HepG2 (cell line): ENCODE data around the gene TMC4. TPM values are rescaled to one million over a fixed set of nuclear protein-coding genes. Genes with fewer than 3 reads are reported as not detected.

ENCODE experiments used
- ATAC-seq: fragments of 200-7000 bp; cut with Tn5 transposase; 3 replicates; pipeline ENCODE4 v1.9.1; 2020; ENCODE audit warnings: mild to moderate bottlenecking, moderate library complexity
- BruUV-seq: library from RNA; stranded (reverse); fragments of 400-500 nt; replicated peaks from 2 replicates; lab custom pipeline; 2021; lab: Mats Ljungman, UMichigan
- CTCF ChIA-PET: fragments of 300-600 bp; formaldehyde crosslinking; extraction: SDS; loops from one replicate; lab custom pipeline; 2021; ENCODE audit warnings: low total read pairs, inconsistent platforms, low intra/inter-chr PET ratio; lab: Yijun Ruan, JAX
- POLR2A ChIA-PET: fragments of 350-600 bp; sonication (Branson Sonifier 250); formaldehyde crosslinking; loops from one replicate; lab custom pipeline; 2020; ENCODE audit warnings: antibody characterized with exemption, inconsistent platforms; lab: Yijun Ruan, JAX
- DNase-seq: peaks from one replicate; pipeline ENCODE4 v3.0.0-alpha.2; 2015; ENCODE audit warnings: low spot score
- FAIRE-seq: peaks from 3 replicates; lab custom pipeline; 2011; peaks lifted over from hg19 to GRCh38; lab: Jason Lieb, UNC
- H2AFZ ChIP-seq: one replicate; pipeline ENCODE4 v1.6.1; 2011; ENCODE audit warnings: low read length, inconsistent platforms
- H3K27ac ChIP-seq: fragments of 300-600 bp; 3 replicates; pipeline ENCODE4 v1.8.0; 2011; ENCODE audit warnings: mixed run types, mild to moderate bottlenecking, mixed read lengths, low read length, inconsistent platforms; ENCODE audit not compliant: insufficient read depth; ENCODE audit errors: extremely low read length
- H3K27me3 ChIP-seq, 2 experiments: fragments of 200-600 bp in 1 of 2; 2 replicates in 1 of 2; 3 replicates in 1 of 2; pipeline versions ENCODE4 v1.6.0 to v1.8.0; 2011; ENCODE audit warnings: low read length in 2 of 2, mild to moderate bottlenecking in 2 of 2, moderate library complexity in 2 of 2, inconsistent platforms in 1 of 2; ENCODE audit not compliant: insufficient read depth in 2 of 2, control insufficient read depth in 1 of 2
- H3K36me3 ChIP-seq, 2 experiments: fragments of 200-600 bp in 1 of 2; replicated peaks in 1 of 2; 2 replicates in 1 of 2; 3 replicates in 1 of 2; pipeline versions ENCODE4 v1.5.1 to v1.8.0; 2011; ENCODE audit warnings: low read length in 2 of 2, inconsistent platforms in 1 of 2; ENCODE audit not compliant: insufficient read depth in 2 of 2, control insufficient read depth in 1 of 2
- H3K4me1 ChIP-seq: 2 replicates; pipeline ENCODE4 v1.5.1; 2012; ENCODE audit warnings: low read length, inconsistent platforms; ENCODE audit not compliant: insufficient read depth
- H3K4me2 ChIP-seq: 2 replicates; pipeline ENCODE4 v1.6.0; 2011; ENCODE audit warnings: low read depth, low read length, inconsistent platforms
- H3K4me3 ChIP-seq, 3 experiments: fragments of 200-600 bp in 1 of 3; sonication (generic), shearing (Covaris generic) in 1 of 3; replicated peaks in 1 of 3; 2 replicates each; pipeline ENCODE4 v1.5.1; 2011 to 2016; ENCODE audit warnings: low read length in 3 of 3, inconsistent platforms in 2 of 3, low read depth in 2 of 3, mild to moderate bottlenecking in 2 of 3, control low read depth in 1 of 3, mixed read lengths in 1 of 3; ENCODE audit not compliant: insufficient read depth in 1 of 3
- H3K79me2 ChIP-seq: one replicate; pipeline ENCODE4 v1.6.1; 2011; ENCODE audit warnings: low read length, inconsistent platforms; ENCODE audit not compliant: insufficient read depth
- H3K9ac ChIP-seq: 2 replicates; pipeline ENCODE4 v1.6.0; 2011; ENCODE audit warnings: mild to moderate bottlenecking, low read depth, low read length, inconsistent platforms; ENCODE audit not compliant: insufficient read depth
- H3K9me3 ChIP-seq: 2 replicates; pipeline ENCODE4 v1.5.1; 2012; ENCODE audit warnings: mild to moderate bottlenecking, low read length
- H4K20me1 ChIP-seq: 2 replicates; pipeline ENCODE4 v1.6.0; 2011; ENCODE audit warnings: inconsistent platforms, mild to moderate bottlenecking, low read length, moderate library complexity; ENCODE audit not compliant: insufficient read depth
- CCAR2 ChIP-seq: fragments of 200-400 bp; formaldehyde crosslinking; optimal IDR thresholded peaks from 2 replicates; pipeline ENCODE3; 2018; ENCODE audit warnings: low read depth, mild to moderate bottlenecking, low read length, moderate library complexity
- CENPX ChIP-seq: sonication (generic); formaldehyde crosslinking; IDR thresholded peaks from 2 replicates; pipeline ENCODE4 v1.9.0; 2021; ENCODE audit warnings: mild to moderate bottlenecking, missing genetic modification reagents, moderate library complexity
- DR1 ChIP-seq: sonication (generic); formaldehyde crosslinking; IDR thresholded peaks from 2 replicates; pipeline ENCODE4 v1.8.0; 2021; ENCODE audit warnings: mild to moderate bottlenecking, missing genetic modification reagents, inconsistent platforms
- MEF2D ChIP-seq: sonication (generic); formaldehyde crosslinking; IDR thresholded peaks from 2 replicates; pipeline ENCODE4 v1.5.1; 2020; ENCODE audit warnings: mild to moderate bottlenecking, missing genetic modification reagents
- MYC ChIP-seq: sonication (generic); formaldehyde crosslinking; IDR thresholded peaks from 2 replicates; pipeline ENCODE4 v1.9.0; 2021; ENCODE audit warnings: missing genetic modification reagents, borderline replicate concordance
- NFYC ChIP-seq: IDR thresholded peaks from 2 replicates; pipeline ENCODE4 v1.6.1; 2016; ENCODE audit warnings: missing genetic modification reagents, missing compliant biosample characterization
- SMAD1 ChIP-seq: sonication (generic); formaldehyde crosslinking; IDR thresholded peaks from 2 replicates; pipeline ENCODE4 v1.4.0; 2020; ENCODE audit warnings: missing genetic modification reagents, low read depth, mild to moderate bottlenecking, borderline replicate concordance
- TCF12 ChIP-seq, 2 experiments: fragments of 450-650 bp in 1 of 2; sonication (generic) in 1 of 2; formaldehyde crosslinking in 1 of 2; IDR thresholded peaks; 2 replicates each; pipeline versions ENCODE4 v1.6.1 to v1.8.0; 2017 to 2022; ENCODE audit warnings: antibody characterized with exemption in 1 of 2, mild to moderate bottlenecking in 1 of 2, missing genetic modification reagents in 1 of 2, moderate library complexity in 1 of 2
- TEF ChIP-seq: sonication (generic); formaldehyde crosslinking; IDR thresholded peaks from 2 replicates; pipeline ENCODE4 v1.5.0; 2020; ENCODE audit warnings: missing genetic modification reagents
- ZKSCAN5 ChIP-seq: sonication (generic); formaldehyde crosslinking; IDR thresholded peaks from 2 replicates; pipeline ENCODE4 v1.5.1; 2020; ENCODE audit warnings: mild to moderate bottlenecking, missing genetic modification reagents
- ZMYM4 ChIP-seq: sonication (generic); formaldehyde crosslinking; IDR thresholded peaks from 2 replicates; pipeline ENCODE4 v1.8.1; 2023; ENCODE audit warnings: mild to moderate bottlenecking, missing genetic modification reagents
- ZNF235 ChIP-seq: sonication (generic); formaldehyde crosslinking; IDR thresholded peaks from 2 replicates; pipeline ENCODE4 v1.8.1; 2023; ENCODE audit warnings: mild to moderate bottlenecking, missing genetic modification reagents, borderline replicate concordance
- ZNF430 ChIP-seq: sonication (generic); formaldehyde crosslinking; IDR thresholded peaks from 2 replicates; pipeline ENCODE4 v1.9.0; 2021; ENCODE audit warnings: mild to moderate bottlenecking, missing genetic modification reagents
- ZNF446 ChIP-seq: sonication (generic); formaldehyde crosslinking; IDR thresholded peaks from 2 replicates; pipeline ENCODE4 v1.5.0; 2020; ENCODE audit warnings: mild to moderate bottlenecking, missing genetic modification reagents
- ZSCAN22 ChIP-seq: sonication (generic); formaldehyde crosslinking; IDR thresholded peaks from 2 replicates; pipeline ENCODE4 v1.4.0; 2020; ENCODE audit warnings: mild to moderate bottlenecking, missing genetic modification reagents
- ZSCAN31 ChIP-seq: sonication (generic); formaldehyde crosslinking; IDR thresholded peaks from 2 replicates; pipeline ENCODE4 v1.5.0; 2020; ENCODE audit warnings: low read depth, mild to moderate bottlenecking, missing genetic modification reagents
- WGBS: methylation state at CpG from one replicate; pipeline ENCODE4 v1.1.6; 2017; ENCODE audit warnings: low lambda C conversion rate; 5-methylcytosine and 5-hydroxymethylcytosine counted together
- in situ Hi-C: cut with HindIII; loops from 2 replicates; pipeline ENCODE4 v1.10.0; 2017; ENCODE audit warnings: low pct_unique_long_range_greater_than_20kb; ENCODE audit not compliant: extremely low pct_ligation_motif_present
- intact Hi-C: fragments of 100-400 bp; cut with micrococcal nuclease; formaldehyde crosslinking; loops from one replicate; pipeline ENCODE4 v1.10.0; 2022; ENCODE audit not compliant: unreplicated experiment
- polyA plus RNA-seq, 8 experiments: library from polyadenylated mRNA; depleted of rRNA in 3 of 8; stranded (reverse) in 7 of 8; unstranded in 1 of 8; fragments of >200 nt; fragmentation: Illumina TruSeq in 4 of 8; extraction: Trizol in 4 of 8; gene quantifications; 2 replicates each; pipeline versions ENCODE4 v1.2.1 to v1.2.3, GENCODE V29; 2011 to 2016; ENCODE audit warnings: low read depth in 4 of 8, missing spikeins in 1 of 8, mixed read lengths in 1 of 8; ENCODE audit not compliant: insufficient read depth in 1 of 8
- total RNA-seq, 5 experiments: library from RNA; depleted of rRNA; stranded (reverse); fragments of >200 nt; fragmentation: Illumina TruSeq; extraction: Trizol; gene quantifications; 2 replicates each; pipeline ENCODE4 v1.2.3, GENCODE V29; 2016; ENCODE audit warnings: low read depth in 1 of 5
- TF ChIP-seq, protein P1 (sequence below): sonication (generic); formaldehyde crosslinking; IDR thresholded peaks from 2 replicates; pipeline ENCODE4 v1.8.1; 2023; ENCODE audit warnings: missing genetic modification reagents, mild to moderate bottlenecking, borderline replicate concordance

Gene TMC4
- total and polyA plus RNA-seq, 2 of the 13 experiments (the other 11 are each of a cell fraction or from before 2014, with no cell fraction given), result 0.13 to 0.24 TPM

DNA sequence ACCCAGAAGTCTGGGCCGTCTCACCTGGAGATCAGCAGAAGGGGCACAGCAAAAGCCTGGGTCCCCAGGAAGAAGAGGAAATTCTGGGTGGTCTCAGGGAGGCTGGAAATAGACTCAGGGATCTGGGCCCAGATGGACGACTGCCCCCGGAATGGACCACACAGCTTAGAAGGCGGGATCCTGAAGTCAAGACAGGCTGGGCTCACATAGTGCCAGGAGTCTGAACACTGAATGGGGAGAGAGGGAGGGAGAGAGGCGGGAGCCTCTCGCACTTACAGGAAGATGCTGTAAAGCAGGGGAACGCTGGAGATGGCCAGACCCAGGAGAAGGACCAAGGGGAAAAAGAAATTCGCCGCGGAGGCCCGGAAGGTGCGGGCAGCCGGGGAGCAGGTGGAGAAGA lies 12.1 kb downstream of the TMC4 start:
- peaks cover 13% of the 10 kb centered on the region for H3K4me1 ChIP-seq
- in situ Hi-C loops, result no loop called here
- H3K4me3 ChIP-seq, result peak overlapping the region; percentile 70 to 93 (median 75); a peak in 5 of 6 replicates
- H2AFZ ChIP-seq, result no peak overlapping the region
- H3K27me3 ChIP-seq, result no peaks in the 10 kb centered on the region; a peak in 1 of 5 replicates
- H3K27ac ChIP-seq, result peak overlapping the region; percentile 81
- H3K36me3 ChIP-seq, result peaks cover 9 to 24% of the 10 kb centered on the region in 2 experiments
- peaks cover 13% of the 10 kb centered on the region for H3K79me2 ChIP-seq
- H3K9ac ChIP-seq, result peak overlapping the region; percentile 88
- ChIA-PET CTCF (no interaction called here), POLR2A (interaction anchor here (2.0 to 3.2 kb wide), 4 partner anchors 24 to 49 kb away, joined by 8 to 48 read pairs (median 13); partner anchors contain the start of genes CNOT3, MBOAT7 and RPS9)
- FAIRE-seq (no peak), DNase-seq (no peak), ATAC-seq (no peak)
- peak overlapping the region; percentile 93 for H3K4me2 ChIP-seq
- 46% methylated on average over 13 of the region's 13 CpGs for WGBS
- no peaks in the 10 kb centered on the region for H3K9me3 ChIP-seq
- intact Hi-C loops, result loop anchor here (1.0 kb wide), 1 partner anchor 25 kb away; no protein-coding TSS in a partner anchor
- TF ChIP-seq, protein P1, sequence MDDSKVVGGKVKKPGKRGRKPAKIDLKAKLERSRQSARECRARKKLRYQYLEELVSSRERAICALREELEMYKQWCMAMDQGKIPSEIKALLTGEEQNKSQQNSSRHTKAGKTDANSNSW (CRISPR knock-in tag), result no peak
- TF ChIP-seq ZSCAN22, result peak; percentile 80; the same call in 1 of the 2 replicates
- no TSS peak for BruUV-seq
- no peaks in the 10 kb centered on the region for H4K20me1 ChIP-seq

GRCh38 chr19:54160182-54160811 lies 12.7 kb downstream of the TMC4 start:
- H3K36me3 ChIP-seq, result peaks cover 9 to 26% of the 10 kb centered on the region in 2 experiments
- ATAC-seq, result peak; percentile 14; the same call in 2 of the 3 replicates
- peaks cover 13% of the 10 kb centered on the region for H3K4me1 ChIP-seq
- intact Hi-C loops, result loop anchor here (1.0 kb wide), 1 partner anchor 26 kb away; no protein-coding TSS in a partner anchor
- peak overlapping the region; percentile 93 for H3K4me2 ChIP-seq
- FAIRE-seq, result no peak
- H2AFZ ChIP-seq, result peak overlapping the region; percentile 85
- no peaks in the 10 kb centered on the region for H3K9me3 ChIP-seq
- H3K27ac ChIP-seq, result peak overlapping the region; percentile 81
- H3K4me3 ChIP-seq, result peak overlapping the region; percentile 70 to 93 (median 75)
- TSS peak; percentile 80 for BruUV-seq
- in situ Hi-C loops, result no loop called here
- H3K9ac ChIP-seq, result peak overlapping the region; percentile 88
- no peaks in the 10 kb centered on the region; a peak in 1 of 5 replicates for H3K27me3 ChIP-seq
- CTCF ChIA-PET, result no interaction called here
- 2% methylated on average over 11 of the region's 28 CpGs for WGBS
- POLR2A ChIA-PET, result interaction anchor here (1.0 to 3.2 kb wide), 8 partner anchors 10 to 50 kb away, joined by 3 to 48 read pairs (median 8); partner anchors contain the start of genes CNOT3, MBOAT7, RPS9 and TSEN34
- H4K20me1 ChIP-seq, result no peaks in the 10 kb centered on the region
- H3K79me2 ChIP-seq, result peaks cover 13% of the 10 kb centered on the region
- no peak for DNase-seq
- TF ChIP-seq NFYC (no peak), TEF (CRISPR knock-in tag) (no peak), CCAR2 (no peak), ZKSCAN5 (0 out of 2 replicates have a peak, but pooled peaks have one; percentile 47), MYC (CRISPR knock-in tag) (no peak), ZNF430 (CRISPR knock-in tag) (0 out of 2 replicates have a peak, but pooled peaks have one; percentile 45), SMAD1 (no peak), ZNF235 (no peak), MEF2D (CRISPR knock-in tag) (no peak), ZMYM4 (CRISPR knock-in tag) (0 out of 2 replicates have a peak, but pooled peaks have one; percentile 1), ZSCAN31 (CRISPR knock-in tag) (peak; percentile 36; the same call in 1 of the 2 replicates), CENPX (CRISPR knock-in tag) (no peak), TCF12 (IDR thresholded peaks at IDR 0.05) (no peak), TCF12 (CRISPR knock-in tag; IDR thresholded peaks at IDR 0.05) (no peak), DR1 (CRISPR knock-in tag) (0 out of 2 replicates have a peak, but pooled peaks have one; percentile 10), ZNF446 (no peak)
